NCI-H345 (cell line): ENCODE results near the gene LRP1B.
"Not testable (repeated sequence)": the region's sequence is repeated elsewhere in the genome, so short reads cannot be mapped to it uniquely, and the experiment has no call there.

Source experiments
- DNase-seq: peaks from one replicate; lab custom pipeline; 2025; lab: John Stamatoyannopoulos, UW

Gene LRP1B

DNA sequence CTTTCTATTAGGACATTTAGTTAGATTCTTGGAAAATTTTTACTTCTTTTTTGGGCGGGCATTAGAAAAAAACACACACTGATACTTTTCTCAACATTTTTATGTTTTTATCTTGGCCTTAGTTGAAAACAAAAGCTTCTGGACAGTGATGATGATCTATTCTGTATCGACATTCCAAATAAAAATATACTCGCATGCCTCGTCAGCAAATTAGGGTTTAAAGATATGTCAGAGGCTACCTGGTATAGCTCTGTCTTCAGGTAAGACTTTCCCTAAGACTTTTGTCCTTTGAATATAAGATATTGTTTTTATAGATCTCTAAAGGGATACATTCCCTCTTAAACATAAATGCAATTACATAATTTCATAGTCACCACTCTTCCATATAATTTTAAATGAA lies 816.8 kb downstream of the LRP1B start:
- DNase-seq, result no peak

DNA sequence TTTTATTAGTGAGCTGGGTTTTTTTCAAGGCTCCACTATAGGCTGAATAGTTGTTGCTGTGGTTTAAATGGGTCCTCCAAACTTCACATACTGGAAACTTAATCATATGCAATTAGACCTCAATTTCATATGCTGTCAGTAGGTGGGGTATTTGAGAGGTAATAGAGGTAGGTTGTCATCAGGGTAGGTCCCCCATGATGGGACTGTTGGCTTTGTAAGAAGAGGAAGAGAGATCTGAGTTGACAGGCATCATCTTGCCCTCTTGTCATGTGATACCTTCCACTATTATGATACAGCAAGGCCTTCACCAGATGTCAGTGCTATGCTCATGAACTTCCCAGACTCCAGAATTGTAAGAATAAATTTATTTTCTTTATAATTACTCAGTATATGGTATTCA lies 819.4 kb downstream of the LRP1B start:
- no peak for DNase-seq

DNA sequence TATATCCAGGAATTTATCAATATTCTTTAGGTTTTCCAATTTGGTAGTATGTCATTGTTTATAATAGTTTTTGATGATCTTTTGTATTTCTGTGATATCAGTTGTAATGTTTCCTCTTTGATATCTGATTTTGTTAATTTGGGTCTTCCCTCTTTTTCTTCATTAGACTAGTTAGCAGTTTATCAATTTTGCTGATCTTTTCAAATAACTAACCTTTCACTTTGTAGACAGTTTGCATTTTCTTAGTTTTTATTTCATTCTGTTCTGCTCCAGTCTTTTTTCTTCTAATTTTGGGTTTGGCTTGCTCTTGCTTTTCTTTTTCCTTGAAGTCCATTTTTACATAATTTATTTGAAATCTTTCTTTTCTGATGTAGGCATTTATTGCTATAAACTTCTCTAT lies 824.4 kb downstream of the LRP1B start:
- no peak for DNase-seq

DNA sequence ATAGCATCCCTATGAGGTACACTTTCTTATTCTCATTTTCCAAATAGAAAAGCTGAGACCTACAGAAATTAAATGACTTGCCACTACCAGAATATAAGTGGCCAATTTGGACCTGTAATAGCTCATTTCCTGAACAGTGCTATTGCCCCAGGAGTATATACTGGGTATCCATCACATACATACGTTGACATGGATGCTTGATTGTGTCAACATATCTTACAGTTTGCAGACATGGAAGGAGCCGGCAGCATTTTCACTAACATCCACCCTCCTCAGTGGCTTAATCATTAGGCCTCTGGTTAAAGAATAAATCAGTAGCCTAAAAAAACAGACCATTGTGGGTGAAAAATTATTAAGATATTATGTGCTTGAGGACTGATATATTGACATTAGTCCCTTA lies 829.3 kb downstream of the LRP1B start:
- no peak for DNase-seq

DNA sequence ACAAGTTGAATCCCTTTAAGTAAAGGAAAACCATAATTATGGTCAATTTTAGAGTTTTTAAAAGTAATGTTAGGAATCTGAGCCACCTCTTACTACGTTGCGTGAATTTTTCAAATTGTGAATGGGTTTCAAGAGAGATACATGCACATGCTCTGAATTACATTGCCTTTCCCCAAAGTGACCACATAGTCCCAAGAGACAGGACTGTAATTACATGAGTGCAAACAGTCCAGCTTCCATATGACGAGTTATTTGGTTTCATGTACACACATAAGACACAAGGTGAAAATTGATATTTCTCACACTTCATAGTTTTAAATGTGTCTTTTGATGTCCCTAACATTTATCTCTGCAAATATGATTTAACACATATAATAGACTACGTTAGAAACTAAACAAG lies 850.8 kb downstream of the LRP1B start:
- no peak for DNase-seq

DNA sequence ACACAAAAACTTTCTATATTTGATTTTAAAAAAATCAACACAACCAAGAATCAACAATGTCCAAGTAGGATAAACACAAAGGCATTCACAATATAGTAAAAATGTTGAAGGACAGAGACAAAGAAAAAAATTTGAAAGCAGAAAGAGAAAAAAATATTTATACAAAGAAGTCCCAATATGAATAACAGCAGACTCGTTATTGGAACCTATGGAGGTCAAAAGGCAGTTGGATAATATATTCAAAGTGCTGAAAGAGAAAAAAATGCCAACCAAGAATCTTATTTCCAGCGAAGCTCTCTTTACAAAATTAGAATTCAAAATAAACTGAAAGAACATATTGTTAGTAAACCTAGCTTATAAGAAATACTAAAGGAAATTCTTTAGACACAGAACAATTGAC lies 859.5 kb downstream of the LRP1B start:
- no peak for DNase-seq

DNA sequence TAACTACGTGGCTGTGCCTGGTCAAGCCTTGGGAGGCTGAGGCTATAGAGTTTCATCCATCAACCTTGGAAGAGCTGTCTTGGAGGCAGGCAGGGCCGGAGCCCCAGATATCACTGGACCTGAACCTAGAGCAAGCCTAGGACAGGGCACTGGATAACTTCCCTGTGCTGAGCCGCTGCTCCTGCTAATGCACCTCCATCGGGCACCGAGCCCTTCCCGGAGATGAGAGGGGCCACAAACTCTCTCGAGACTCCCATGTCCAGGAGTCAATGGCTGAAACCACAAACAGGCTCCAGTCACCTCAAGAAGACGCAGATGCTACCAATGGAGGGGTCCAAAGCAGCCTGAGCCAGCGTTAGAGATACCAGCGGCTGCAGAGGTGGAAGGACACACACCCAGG lies 866.0 kb downstream of the LRP1B start:
- DNase-seq, result no peak

DNA sequence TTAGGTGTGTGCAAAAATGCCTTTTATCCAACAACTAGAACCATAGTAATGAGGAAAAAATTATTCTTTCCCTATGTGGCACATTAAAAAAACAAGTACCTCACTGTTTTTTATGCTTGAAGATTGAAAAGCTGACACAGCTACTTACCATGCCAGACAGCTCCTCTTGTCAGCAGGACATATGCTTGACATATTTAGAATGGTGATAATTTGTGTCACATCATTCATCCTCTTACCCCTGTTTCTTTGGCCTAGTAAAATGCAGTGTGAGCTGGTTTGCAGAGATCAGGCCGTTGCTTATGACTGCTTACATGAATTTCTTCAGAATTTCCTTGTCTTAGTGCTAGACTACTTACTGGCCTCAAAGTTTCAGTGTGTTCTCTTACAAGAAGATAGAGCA lies 869.9 kb downstream of the LRP1B start:
- DNase-seq, result no peak

DNA sequence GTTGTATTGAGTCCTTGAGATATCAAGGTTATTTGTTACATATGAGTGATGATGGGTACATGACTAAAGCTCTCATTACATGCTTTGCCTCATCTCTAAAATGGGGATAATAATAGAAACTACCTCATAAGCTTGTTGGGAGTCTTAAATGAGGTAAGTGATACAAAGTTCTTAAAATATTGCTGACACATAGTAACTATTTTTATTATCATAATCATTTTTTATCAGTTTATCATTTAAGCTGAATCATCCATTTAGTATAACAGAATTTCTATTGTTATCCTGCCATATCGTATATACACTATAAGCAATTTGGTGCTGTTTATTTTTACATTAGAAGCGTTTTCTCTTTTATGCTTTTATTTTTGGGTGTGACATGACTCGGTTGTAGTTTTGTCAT lies 871.1 kb downstream of the LRP1B start:
- DNase-seq, result no peak

DNA sequence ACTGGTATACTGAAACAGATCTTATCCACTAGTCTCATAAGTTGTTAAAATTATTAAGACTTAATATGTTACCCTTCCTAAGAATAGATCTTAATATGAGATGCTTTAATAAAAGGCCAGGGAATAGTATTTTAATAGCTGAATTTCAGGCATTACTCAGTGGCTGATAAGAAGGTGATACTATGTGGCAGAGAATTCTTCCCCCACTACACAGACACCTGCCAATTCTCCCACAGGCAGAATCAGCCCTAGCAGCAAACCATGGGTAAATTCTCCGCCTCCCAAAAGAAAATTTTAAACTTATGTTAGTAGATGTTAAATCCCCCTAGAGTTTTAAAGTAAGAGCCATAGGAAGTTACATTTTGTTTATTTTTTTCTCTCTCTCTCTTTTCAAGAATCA lies 888.8 kb downstream of the LRP1B start:
- no peak for DNase-seq

DNA sequence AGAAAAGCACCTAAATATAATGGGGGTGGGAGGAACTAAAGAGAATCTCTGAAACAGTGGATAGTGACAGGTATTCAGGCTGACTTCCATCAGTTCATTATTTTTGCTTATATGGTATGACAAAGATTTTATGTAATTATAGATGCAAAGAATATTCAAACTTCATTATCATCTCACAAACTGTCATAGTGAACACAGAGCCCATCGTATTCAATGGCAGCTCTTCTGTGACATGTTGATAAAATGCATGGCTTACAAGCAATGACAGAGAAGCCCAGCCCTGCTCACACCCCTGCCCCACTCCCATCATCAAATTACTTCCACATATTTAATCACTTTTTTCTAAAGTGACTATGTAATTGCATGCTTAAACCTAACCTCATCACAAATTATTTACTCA lies 904.3 kb downstream of the LRP1B start:
- DNase-seq, result no peak

DNA sequence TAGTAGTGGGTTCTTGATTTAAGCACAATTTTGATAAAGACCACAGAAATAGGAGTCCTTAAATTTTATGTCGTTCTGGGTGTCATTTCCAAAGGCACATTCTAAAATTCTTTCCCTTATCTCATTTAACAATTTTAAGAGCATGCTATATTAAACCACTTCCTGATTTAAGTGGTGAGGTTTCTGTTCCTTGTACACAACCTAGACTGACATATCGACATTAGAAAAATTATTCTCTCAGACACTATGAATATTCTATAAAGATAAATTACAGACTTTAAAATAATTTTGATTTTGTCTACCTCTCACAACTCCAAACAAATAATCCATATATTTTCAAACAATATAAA lies 923.8 kb downstream of the LRP1B start:
- no peak for DNase-seq

DNA sequence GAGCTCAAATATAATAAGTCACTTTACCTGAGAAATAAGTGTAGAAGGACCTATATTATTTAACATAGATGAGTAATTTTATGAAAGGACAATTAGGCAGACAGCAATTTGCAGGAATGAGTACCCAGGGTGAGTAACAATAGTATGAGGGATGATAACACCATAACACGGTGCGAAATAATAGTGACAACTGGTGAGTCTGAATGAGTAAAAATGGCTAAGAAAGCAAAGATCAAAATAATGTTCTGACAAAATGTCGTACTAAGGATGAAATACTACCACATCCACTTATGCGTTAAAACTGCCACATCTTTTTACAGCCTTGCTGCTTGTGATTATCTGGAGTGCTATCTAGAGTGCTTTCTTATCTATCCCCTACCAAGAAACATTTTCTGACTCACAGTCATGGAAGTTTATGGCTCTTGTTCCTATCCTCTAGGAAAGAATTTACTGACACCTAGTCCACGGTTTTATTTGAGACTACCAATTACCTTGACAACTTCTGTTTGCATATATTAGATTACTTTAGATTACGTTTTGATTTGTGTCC lies 929.7 kb downstream of the LRP1B start:
- no peak for DNase-seq

DNA sequence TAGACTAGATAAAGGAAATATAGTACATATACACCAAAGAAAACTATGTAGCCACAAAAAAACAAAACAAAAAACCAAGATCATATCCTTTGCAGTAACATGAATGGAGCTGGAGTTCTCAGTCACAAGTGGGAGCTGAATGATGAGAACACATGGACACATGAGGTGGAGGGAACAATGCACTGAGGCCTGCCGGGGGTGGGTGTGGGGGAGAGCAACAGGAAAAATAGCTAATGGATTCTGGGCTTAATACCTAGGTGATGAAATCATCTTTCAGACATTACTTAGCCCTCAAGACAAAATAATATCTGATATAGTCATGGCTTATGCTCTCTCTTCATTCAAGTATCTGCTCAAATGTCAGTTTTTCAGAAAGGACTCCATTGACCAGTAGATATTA lies 930.6 kb downstream of the LRP1B start:
- no peak for DNase-seq

DNA sequence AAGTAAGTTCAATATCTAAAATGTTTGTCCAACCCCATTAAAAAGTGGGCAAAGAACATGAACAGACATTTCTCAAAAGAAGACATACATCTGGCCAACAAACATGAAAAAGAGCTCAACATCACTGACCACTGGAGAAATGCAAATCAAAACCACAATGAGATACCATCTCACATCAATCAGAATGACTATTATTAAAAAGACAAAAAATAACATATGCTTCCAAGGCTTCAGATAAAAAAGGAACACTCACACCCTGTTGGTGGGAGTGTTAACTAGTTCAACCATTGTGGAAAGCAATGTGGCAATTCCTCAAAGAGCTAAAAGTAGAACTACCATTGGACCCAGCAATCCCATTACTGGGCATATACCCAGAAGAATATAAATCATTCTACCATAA lies 931.1 kb downstream of the LRP1B start:
- DNase-seq, result no peak

DNA sequence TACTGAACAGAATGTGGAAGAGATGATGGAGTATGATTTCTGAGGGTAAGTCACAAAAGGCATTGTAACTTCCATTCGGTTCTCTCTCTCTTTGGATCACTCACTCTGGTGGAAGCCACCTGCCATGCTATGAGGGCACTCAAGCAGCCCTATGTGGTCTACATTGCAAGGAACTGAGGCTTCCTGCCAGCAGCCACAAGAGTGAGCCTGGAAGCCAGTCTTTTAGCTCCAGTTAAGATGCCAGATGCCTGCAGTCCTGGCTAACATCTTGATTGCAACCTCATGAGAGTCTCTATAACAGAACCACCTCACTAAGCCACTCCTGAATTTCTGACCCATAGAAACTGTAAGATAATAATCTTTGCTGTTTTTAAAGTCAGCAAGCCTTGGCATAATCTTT lies 935.7 kb downstream of the LRP1B start:
- no peak for DNase-seq

DNA sequence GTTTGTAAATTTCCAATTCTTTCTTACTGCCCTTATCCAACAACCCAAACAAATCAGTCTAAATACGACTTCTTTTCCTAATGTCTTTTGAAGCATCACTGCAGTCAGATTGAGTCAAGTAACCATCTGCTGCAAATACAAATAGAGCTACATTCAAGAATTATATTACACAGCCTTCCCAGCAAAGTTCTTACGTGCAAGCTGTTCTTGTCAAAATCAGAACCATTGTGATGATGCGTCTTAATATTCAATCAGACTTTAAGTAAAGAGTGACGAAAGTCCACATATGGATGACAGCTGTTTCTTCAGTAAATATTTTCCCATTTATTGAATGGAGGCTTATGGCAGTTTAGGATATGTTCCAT lies 943.8 kb downstream of the LRP1B start:
- no peak for DNase-seq

DNA sequence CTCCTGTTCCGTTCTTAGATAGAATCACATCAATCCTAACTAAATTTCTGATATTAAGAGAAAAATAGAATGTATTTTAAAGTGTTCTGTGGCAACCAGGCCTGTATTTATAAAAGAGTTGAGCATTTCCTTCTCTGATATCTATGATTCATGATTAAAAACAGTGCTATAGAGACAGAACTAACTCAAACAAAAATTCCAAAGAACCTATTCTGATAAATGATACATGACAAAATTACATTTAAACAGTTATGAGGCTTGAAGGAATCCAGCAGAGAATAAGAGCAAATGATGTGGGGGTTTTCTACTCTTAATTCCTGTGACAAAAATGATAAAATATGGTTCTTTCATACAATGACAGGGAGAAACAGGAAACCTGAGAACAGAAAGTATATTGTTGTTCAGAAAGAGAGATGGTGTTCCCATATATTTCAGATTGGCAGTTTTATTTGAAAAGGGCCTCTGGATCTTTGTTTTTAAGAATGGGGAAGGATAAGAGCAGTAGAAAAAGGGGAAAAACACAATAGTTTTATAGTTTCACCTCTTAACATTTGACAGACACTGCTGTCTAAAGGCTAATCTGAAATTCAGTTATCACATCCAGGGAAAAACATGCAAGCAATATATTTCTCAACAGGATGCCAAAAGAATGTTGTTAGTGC lies 944.3 kb downstream of the LRP1B start:
- DNase-seq, result no peak

DNA sequence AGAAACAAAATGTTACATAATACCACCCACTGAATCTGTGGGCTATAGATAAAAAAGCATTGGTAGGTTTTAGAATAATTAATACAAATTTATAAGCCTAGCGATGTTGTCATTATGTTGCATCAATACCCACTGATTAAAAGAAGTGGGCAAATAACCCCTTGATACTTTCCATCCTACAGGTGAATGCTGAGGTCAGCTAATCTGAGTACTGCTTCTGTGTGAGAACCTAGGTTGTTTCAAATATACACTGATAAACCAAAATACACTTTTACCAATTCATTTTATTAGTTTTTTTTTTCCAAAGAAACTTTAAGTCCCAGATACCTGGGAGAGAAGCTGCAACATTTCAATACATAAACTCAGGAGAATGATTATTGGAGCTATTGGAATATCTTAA lies 948.6 kb downstream of the LRP1B start:
- DNase-seq, result no peak

DNA sequence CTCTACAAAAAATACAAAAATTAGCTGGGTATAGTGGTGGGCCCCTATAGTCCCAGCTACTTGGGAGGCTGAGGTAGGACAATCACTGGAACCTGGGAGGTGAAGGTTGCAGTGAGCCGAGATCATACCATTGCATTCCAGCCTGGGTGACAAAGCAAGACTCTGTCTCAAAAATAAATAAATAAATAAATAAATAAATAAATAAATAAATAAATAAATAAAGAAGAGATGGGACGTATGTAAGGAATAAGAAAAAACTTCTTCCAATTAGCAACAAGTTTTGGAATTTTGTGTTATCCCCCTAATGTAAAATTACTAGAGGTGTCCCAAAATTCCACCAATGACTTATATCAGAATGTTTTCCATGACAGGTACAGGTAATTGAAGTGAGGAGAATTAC lies 961.7 kb downstream of the LRP1B start:
- DNase-seq, result not testable (repeated sequence)

DNA sequence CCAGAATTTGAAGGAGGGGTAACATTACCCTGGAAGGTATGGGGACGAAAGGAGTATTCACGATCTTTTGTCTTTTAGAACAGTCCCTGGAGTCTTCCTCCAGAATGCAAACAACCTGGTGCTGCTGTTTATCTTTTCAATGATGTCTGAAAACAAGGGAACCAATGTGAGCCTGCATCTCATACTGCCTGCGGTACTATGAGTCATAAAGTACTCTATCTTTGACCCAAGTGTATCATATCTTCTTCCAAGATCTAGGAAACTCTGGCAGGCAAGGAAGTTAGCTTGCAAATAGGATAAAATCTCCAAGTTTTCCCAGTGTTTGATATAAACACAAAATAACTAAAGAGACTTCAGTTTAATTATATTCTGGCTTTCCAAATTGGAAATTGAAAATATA lies 968.5 kb downstream of the LRP1B start:
- DNase-seq, result no peak

DNA sequence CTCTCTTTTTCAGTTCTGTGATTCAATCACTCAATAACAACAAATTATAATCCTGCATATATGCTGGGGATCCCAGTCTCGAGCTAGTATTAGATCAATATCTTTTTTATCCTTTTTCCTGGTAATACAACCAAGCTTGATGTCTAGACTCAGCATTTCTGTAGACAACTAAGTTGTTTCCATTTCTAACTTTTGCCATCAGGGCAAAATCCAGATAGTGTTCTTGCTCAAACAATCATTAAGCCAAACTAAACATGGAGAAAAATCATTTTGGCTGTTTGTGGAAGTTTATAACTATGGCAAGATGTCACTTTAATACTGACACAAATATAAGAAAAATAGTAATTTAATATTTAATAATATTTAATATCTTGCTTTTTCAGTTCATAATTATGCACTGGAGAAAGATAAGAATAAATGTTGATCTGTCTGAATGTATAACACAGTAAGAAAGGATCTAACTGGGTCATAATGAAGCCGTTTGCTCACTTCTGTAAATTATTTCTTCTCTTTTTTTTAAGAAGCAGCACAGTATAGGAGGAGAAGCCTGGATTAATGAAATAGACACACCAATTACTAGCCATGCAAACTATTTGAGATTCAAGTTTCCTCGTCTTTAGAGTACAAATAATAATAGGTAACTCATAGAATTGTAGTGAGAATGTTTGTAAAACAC lies 979.1 kb downstream of the LRP1B start:
- DNase-seq, result no peak

DNA sequence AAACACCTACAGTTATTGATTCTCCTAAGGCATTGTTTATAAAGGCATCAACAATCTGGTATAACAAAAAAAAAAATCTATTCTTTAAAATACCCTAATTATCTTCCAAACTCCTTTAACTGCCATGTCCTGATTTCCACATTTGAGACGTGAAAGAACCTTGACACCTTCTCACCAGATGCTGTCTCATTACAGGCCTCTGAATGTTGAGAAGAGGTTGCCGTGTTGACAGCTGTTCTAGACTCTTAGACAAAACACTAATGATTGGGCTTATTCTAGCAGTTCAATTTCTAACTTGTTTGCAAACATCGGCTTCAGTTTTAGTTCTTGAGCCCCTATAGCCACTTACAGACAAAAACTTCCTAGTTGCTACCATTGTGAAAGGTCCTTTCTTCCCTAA lies 988.8 kb downstream of the LRP1B start:
- DNase-seq, result no peak

DNA sequence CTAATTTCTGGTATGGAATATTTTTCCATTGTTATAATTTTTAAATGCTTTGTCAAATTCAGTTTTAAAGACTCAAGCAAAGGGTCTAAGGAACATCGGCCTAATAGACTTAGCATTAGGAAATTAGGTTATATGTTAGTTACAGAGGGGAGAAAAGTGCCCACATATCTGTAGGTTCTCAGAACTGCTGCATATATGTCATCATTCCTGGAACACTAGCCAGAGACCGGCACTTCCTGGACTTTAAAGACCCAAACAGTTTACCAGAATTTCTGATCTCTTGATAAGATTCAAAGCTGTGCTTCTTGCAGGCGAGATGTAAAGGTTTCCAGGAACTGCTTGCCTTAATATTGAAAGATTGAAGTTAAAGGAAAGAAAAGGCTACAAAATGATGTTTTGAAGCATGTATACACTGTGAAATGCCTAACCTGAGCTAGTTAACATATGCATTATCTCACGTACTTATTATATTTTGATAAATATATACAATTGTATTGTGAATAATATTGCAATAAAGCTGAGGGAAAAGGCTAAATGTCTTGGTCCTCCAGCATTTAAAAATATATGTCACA lies 993.6 kb downstream of the LRP1B start:
- DNase-seq, result no peak
